CD4-positive, alpha-beta memory T cell (primary cell): ENCODE measurements around the gene SPON2. TPM values are rescaled to one million over a fixed set of nuclear protein-coding genes. Genes with fewer than 3 reads are reported as not detected.

ENCODE experiments used
- CTCF ChIA-PET: fragments of 350-600 bp; sonication (Branson Sonifier 250); formaldehyde crosslinking; loops from one replicate; lab custom pipeline; 2021; ENCODE audit warnings: inconsistent platforms; ENCODE audit not compliant: partially characterized antibody; lab: Charles Lee
- POLR2A ChIA-PET: fragments of 350-600 bp; sonication (Branson Sonifier 250); formaldehyde crosslinking; loops from one replicate; lab custom pipeline; 2021; ENCODE audit not compliant: partially characterized antibody; lab: Charles Lee
- DNase-seq, 5 donors: peaks; one replicate each; pipeline versions ENCODE4 v3.0.0 to v3.0.0-alpha.2; 2020 to 2022; ENCODE audit warnings: mixed read lengths in 1 of 5
- H3K27ac ChIP-seq: one replicate; pipeline ENCODE4 v1.7.0; 2013; ENCODE audit warnings: low read depth, low read length
- H3K27me3 ChIP-seq: 2 replicates; pipeline ENCODE4 v1.7.0; 2013; ENCODE audit warnings: mild to moderate bottlenecking, low read length, moderate library complexity; ENCODE audit not compliant: insufficient read depth
- H3K36me3 ChIP-seq: 2 replicates; pipeline ENCODE4 v1.7.0; 2013; ENCODE audit warnings: mild to moderate bottlenecking, low read length, moderate library complexity; ENCODE audit not compliant: insufficient read depth
- H3K4me1 ChIP-seq: 2 replicates; pipeline ENCODE4 v1.7.0; 2013; ENCODE audit warnings: mild to moderate bottlenecking, low read length, moderate library complexity; ENCODE audit not compliant: insufficient read depth
- H3K4me3 ChIP-seq, 2 donors: one replicate each; pipeline ENCODE4 v1.7.0; 2013; ENCODE audit warnings: low read length in 2 of 2, mild to moderate bottlenecking in 1 of 2
- H3K9me3 ChIP-seq, 2 donors: one replicate each; pipeline ENCODE4 v1.7.0; 2013; ENCODE audit warnings: low read length in 2 of 2, control low read depth in 1 of 2; ENCODE audit not compliant: control insufficient read depth in 1 of 2
- H3K27ac Mint-ChIP-seq, 7 donors: one replicate each; pipeline ENCODE4 v1.8.0; 2020 to 2021; ENCODE audit warnings: mixed read lengths in 7 of 7, mild to moderate bottlenecking in 6 of 7, inconsistent platforms in 3 of 7, moderate library complexity in 3 of 7
- H3K27me3 Mint-ChIP-seq, 2 donors: one replicate each; pipeline ENCODE4 v1.8.0; 2020 to 2021; ENCODE audit warnings: mixed read lengths in 2 of 2
- H3K36me3 Mint-ChIP-seq, 2 donors: one replicate each; pipeline ENCODE4 v1.8.0; 2020 to 2021; ENCODE audit warnings: mixed read lengths in 2 of 2, inconsistent platforms in 1 of 2, mild to moderate bottlenecking in 1 of 2
- H3K4me1 Mint-ChIP-seq, 4 donors: one replicate each; pipeline ENCODE4 v1.8.0; 2020 to 2021; ENCODE audit warnings: mixed read lengths in 4 of 4, mild to moderate bottlenecking in 1 of 4
- H3K4me3 Mint-ChIP-seq, 8 donors: one replicate each; pipeline ENCODE4 v1.8.0; 2020 to 2021; ENCODE audit warnings: mixed read lengths in 8 of 8, mild to moderate bottlenecking in 7 of 8, moderate library complexity in 6 of 8, inconsistent platforms in 3 of 8
- H3K9me3 Mint-ChIP-seq, 8 donors: one replicate each; pipeline ENCODE4 v1.8.0; 2020 to 2021; ENCODE audit warnings: mixed read lengths in 8 of 8, mild to moderate bottlenecking in 5 of 8, inconsistent platforms in 3 of 8, moderate library complexity in 1 of 8
- intact Hi-C: fragments of 100-400 bp; cut with micrococcal nuclease; formaldehyde crosslinking; loops from one replicate; pipeline ENCODE4 v1.15.1; 2023
- polyA plus RNA-seq, 2 donors: library from polyadenylated mRNA; unstranded; fragments of 300-500 nt; fragmentation: Illumina TruSeq; gene quantifications; one replicate each; pipeline ENCODE4 v1.2.3, GENCODE V29; 2021
- total RNA-seq, 2 experiments: library from RNA; stranded (reverse); gene quantifications; one replicate each; pipeline ENCODE4 v1.2.3, GENCODE V29; 2021

SPON2 gene
- total and polyA plus RNA-seq, 4 experiments from 2014 or later: 5.4 to 8.4 (median 7.2) TPM

GRCh38 chr4:1177274-1178141, 5.1 kb upstream of the SPON2 start:
- POLR2A ChIA-PET: interaction anchor here (0.7 to 0.8 kb wide), 2 partner anchors 10 kb away, joined by 3 read pairs; no protein-coding TSS in a partner anchor

GRCh38 chr4:1176398-1177273, 4.3 kb upstream of the SPON2 start:
- H3K4me1 Mint-ChIP-seq: peaks cover 0 to 12% (median 4%) of the 10 kb centered on the region in 4 donors
- no peak overlapping the region for H3K4me3 Mint-ChIP-seq
- no peak overlapping the region for H3K4me3 ChIP-seq
- H3K9me3 ChIP-seq: peaks cover 0 to 3% of the 10 kb centered on the region in 2 donors
- peaks cover 7% of the 10 kb centered on the region for H3K27me3 ChIP-seq
- H3K4me1 ChIP-seq: peaks cover 10% of the 10 kb centered on the region
- peak overlapping the region in 2 of 7 donors; percentile 5 to 36 for H3K27ac Mint-ChIP-seq
- H3K27ac ChIP-seq: no peak overlapping the region
- no peak for DNase-seq
- intact Hi-C loops: no loop called here
- CTCF ChIA-PET: no interaction called here
- POLR2A ChIA-PET: interaction anchor here (0.7 to 0.8 kb wide), 2 partner anchors 9 to 11 kb away, joined by 3 read pairs; no protein-coding TSS in a partner anchor
- no peaks in the 10 kb centered on the region for H3K36me3 ChIP-seq
- H3K36me3 Mint-ChIP-seq: peaks cover 4 to 17% of the 10 kb centered on the region in 2 donors
- H3K27me3 Mint-ChIP-seq: peaks cover 2 to 8% of the 10 kb centered on the region in 2 donors
- peaks cover 2 to 17% (median 10%) of the 10 kb centered on the region in 8 donors for H3K9me3 Mint-ChIP-seq

More at GRCh38 chr4:1177274-1178141, 5.1 kb upstream of the SPON2 start:
- Histone ChIP-seq H3K27me3 (peaks cover 7% of the 10 kb centered on the region), H3K36me3 (no peaks in the 10 kb centered on the region), H3K9me3 (peaks cover 0 to 7% of the 10 kb centered on the region in 2 donors), H3K4me3 (no peak overlapping the region), H3K27ac (no peak overlapping the region), H3K4me1 (peaks cover 1% of the 10 kb centered on the region)
- CTCF ChIA-PET: no interaction called here
- H3K36me3 Mint-ChIP-seq: peaks cover 4 to 25% of the 10 kb centered on the region in 2 donors
- peaks cover 2 to 18% (median 16%) of the 10 kb centered on the region in 8 donors for H3K9me3 Mint-ChIP-seq
- intact Hi-C loops: no loop called here
- H3K4me3 Mint-ChIP-seq: peak overlapping the region in 2 of 8 donors; percentile 26 to 48
- H3K27ac Mint-ChIP-seq: no peak overlapping the region
- peaks cover 2 to 8% of the 10 kb centered on the region in 2 donors for H3K27me3 Mint-ChIP-seq
- H3K4me1 Mint-ChIP-seq: peaks cover 3 to 14% (median 6%) of the 10 kb centered on the region in 4 donors
- peak in 2 of 5 donors; percentile 22 to 35 for DNase-seq

- peaks cover 0 to 17% (median 4%) of the 10 kb centered on the region in 4 donors for H3K4me1 Mint-ChIP-seq
- peaks cover 15% of the 10 kb centered on the region for H3K4me1 ChIP-seq
Measured at GRCh38 chr4:1175635-1176229, 3.3 kb upstream of the SPON2 start.

GRCh38 chr4:1174941-1175634, 2.7 kb upstream of the SPON2 start:
- ChIA-PET CTCF (interaction anchor here (0.6 to 0.7 kb wide), 2 partner anchors 10 to 100 kb away, joined by 3 read pairs; no protein-coding TSS in a partner anchor), POLR2A (interaction anchor here (0.7 kb wide), 1 partner anchor 25 kb away, joined by 3 read pairs; no protein-coding TSS in a partner anchor)
- Histone ChIP-seq H3K36me3 (no peaks in the 10 kb centered on the region), H3K4me3 (no peak overlapping the region), H3K27ac (no peak overlapping the region), H3K27me3 (peaks cover 15% of the 10 kb centered on the region), H3K9me3 (no peaks in the 10 kb centered on the region), H3K4me1 (peaks cover 15% of the 10 kb centered on the region)
- Mint-ChIP-seq H3K36me3 (peaks cover 0 to 5% of the 10 kb centered on the region in 2 donors), H3K9me3 (peaks cover 0 to 4% (median 2%) of the 10 kb centered on the region in 8 donors), H3K27ac (no peak overlapping the region), H3K4me3 (no peak overlapping the region), H3K27me3 (peaks cover 2 to 6% of the 10 kb centered on the region in 2 donors), H3K4me1 (peaks cover 0 to 17% (median 4%) of the 10 kb centered on the region in 4 donors)
- no peak for DNase-seq
- intact Hi-C loops: no loop called here

More at GRCh38 chr4:1175635-1176229, 3.3 kb upstream of the SPON2 start:
- Histone ChIP-seq H3K9me3 (no peaks in the 10 kb centered on the region), H3K36me3 (no peaks in the 10 kb centered on the region), H3K4me3 (no peak overlapping the region), H3K27me3 (peaks cover 9% of the 10 kb centered on the region), H3K27ac (no peak overlapping the region)
- Mint-ChIP-seq H3K27me3 (peaks cover 2 to 8% of the 10 kb centered on the region in 2 donors), H3K36me3 (peaks cover 4 to 11% of the 10 kb centered on the region in 2 donors), H3K4me3 (no peak overlapping the region), H3K9me3 (peaks cover 2 to 11% (median 5%) of the 10 kb centered on the region in 8 donors), H3K27ac (no peak overlapping the region)
- ChIA-PET POLR2A (interaction anchor here (0.7 kb wide), 1 partner anchor 25 kb away, joined by 3 read pairs; no protein-coding TSS in a partner anchor), CTCF (interaction anchor here (0.6 kb wide), 1 partner anchor 100 kb away, joined by 3 read pairs; no protein-coding TSS in a partner anchor)
- intact Hi-C loops: no loop called here
- no peak for DNase-seq

- POLR2A ChIA-PET: interaction anchor here (1.1 to 2.5 kb wide), 3 partner anchors 29 to 75 kb away, joined by 3 to 16 read pairs (median 6); partner anchors contain the start of gene CTBP1
- intact Hi-C loops: no loop called here
- Histone ChIP-seq H3K36me3 (no peaks in the 10 kb centered on the region), H3K27ac (no peak overlapping the region), H3K4me1 (peaks cover 17% of the 10 kb centered on the region), H3K4me3 (no peak overlapping the region), H3K9me3 (no peaks in the 10 kb centered on the region), H3K27me3 (peaks cover 16% of the 10 kb centered on the region)
- no peak for DNase-seq
- Mint-ChIP-seq H3K36me3 (no peaks in the 10 kb centered on the region), H3K27me3 (peaks cover 2 to 6% of the 10 kb centered on the region in 2 donors), H3K9me3 (no peaks in the 10 kb centered on the region), H3K4me3 (peak overlapping the region in 5 of 8 donors; percentile 1 to 61 (median 20)), H3K27ac (no peak overlapping the region), H3K4me1 (peaks cover 0 to 18% (median 5%) of the 10 kb centered on the region in 4 donors)
- CTCF ChIA-PET: interaction anchor here (0.9 to 2.0 kb wide), 4 partner anchors 10 to 95 kb away, joined by 3 to 6 read pairs (median 4); no protein-coding TSS in a partner anchor
Measured at GRCh38 chr4:1172971-1173757, 781 bp upstream of the SPON2 start.
